Measurements from ENCODE around the gene ITGBL1. TPM values are rescaled to one million over a fixed set of nuclear protein-coding genes. Genes with fewer than 3 reads are reported as not detected.

Gene ITGBL1
- total RNA-seq, 4 donors from 2014 or later: 0.27 to 2.6 (median 0.83) TPM; not detected in 1

- no peak overlapping the region for H3K4me3 ChIP-seq
- no peak overlapping the region for H3K27ac ChIP-seq
- TF ChIP-seq, protein P1, sequence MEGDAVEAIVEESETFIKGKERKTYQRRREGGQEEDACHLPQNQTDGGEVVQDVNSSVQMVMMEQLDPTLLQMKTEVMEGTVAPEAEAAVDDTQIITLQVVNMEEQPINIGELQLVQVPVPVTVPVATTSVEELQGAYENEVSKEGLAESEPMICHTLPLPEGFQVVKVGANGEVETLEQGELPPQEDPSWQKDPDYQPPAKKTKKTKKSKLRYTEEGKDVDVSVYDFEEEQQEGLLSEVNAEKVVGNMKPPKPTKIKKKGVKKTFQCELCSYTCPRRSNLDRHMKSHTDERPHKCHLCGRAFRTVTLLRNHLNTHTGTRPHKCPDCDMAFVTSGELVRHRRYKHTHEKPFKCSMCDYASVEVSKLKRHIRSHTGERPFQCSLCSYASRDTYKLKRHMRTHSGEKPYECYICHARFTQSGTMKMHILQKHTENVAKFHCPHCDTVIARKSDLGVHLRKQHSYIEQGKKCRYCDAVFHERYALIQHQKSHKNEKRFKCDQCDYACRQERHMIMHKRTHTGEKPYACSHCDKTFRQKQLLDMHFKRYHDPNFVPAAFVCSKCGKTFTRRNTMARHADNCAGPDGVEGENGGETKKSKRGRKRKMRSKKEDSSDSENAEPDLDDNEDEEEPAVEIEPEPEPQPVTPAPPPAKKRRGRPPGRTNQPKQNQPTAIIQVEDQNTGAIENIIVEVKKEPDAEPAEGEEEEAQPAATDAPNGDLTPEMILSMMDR (IDR thresholded peaks at IDR 0.05): no peak
- no peak for TF ChIP-seq POLR2A (IDR thresholded peaks at IDR 0.05)
- no peak for DNase-seq
- H3K4me1 ChIP-seq: no peaks in the 10 kb centered on the region
- no peaks in the 10 kb centered on the region for H3K9me3 ChIP-seq
- H3K36me3 ChIP-seq: no peaks in the 10 kb centered on the region
- H3K27me3 ChIP-seq: no peaks in the 10 kb centered on the region
Measured at GRCh38 chr13:101567841-101568240, 115.4 kb downstream of the ITGBL1 start.

DNA sequence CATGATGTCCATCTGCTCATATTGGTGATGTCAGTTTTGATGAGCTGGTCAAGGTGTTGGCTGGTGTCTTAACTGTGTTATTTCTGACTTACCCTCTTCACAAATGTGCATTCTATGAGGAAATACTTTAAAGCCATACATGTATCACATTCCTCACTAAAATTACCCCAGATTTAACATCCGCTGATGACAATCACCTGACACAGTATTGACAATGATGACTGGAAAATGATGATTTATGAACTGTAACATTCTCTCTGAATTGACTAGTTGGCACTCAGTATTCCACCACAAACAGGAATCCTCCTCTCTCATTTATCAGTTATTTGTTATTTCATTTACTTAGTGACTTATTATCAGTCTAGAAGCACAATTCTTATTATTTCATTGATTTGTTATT, 117.3 kb downstream of the ITGBL1 start:
- Histone ChIP-seq H3K4me1 (no peaks in the 10 kb centered on the region), H3K27me3 (no peaks in the 10 kb centered on the region), H3K36me3 (no peaks in the 10 kb centered on the region), H3K4me3 (no peak overlapping the region), H3K27ac (no peak overlapping the region), H3K9me3 (no peaks in the 10 kb centered on the region)
- TF ChIP-seq, protein P1 (IDR thresholded peaks at IDR 0.05): no peak
- TF ChIP-seq POLR2A (IDR thresholded peaks at IDR 0.05): no peak
- DNase-seq: no peak

DNA sequence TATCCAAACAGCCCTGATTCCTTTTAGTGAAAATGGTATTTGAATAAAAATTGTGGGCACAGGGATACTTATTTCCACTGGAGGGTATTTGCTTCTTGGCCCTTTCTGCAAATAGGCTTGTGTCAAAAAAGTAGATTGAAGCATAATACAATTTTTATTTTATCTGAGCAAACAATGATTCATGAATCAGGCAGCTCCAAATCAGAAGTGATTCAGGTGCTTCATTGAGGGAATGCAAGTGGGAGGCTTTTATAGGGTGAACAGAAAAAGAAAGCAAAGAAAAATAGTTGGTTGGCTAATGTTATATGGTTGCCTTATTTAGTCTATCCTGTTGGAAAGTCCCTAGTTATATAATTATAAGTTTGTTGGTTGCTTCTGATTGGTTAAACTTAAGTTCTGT, 117.9 kb downstream of the ITGBL1 start:
- no peaks in the 10 kb centered on the region for H3K4me1 ChIP-seq
- H3K27me3 ChIP-seq: no peaks in the 10 kb centered on the region
- no peak for DNase-seq
- H3K36me3 ChIP-seq: no peaks in the 10 kb centered on the region
- no peak overlapping the region for H3K4me3 ChIP-seq
- no peaks in the 10 kb centered on the region for H3K9me3 ChIP-seq
- no peak for TF ChIP-seq POLR2A (IDR thresholded peaks at IDR 0.05)
- TF ChIP-seq, protein P1 (IDR thresholded peaks at IDR 0.05): no peak
- H3K27ac ChIP-seq: no peak overlapping the region

DNA sequence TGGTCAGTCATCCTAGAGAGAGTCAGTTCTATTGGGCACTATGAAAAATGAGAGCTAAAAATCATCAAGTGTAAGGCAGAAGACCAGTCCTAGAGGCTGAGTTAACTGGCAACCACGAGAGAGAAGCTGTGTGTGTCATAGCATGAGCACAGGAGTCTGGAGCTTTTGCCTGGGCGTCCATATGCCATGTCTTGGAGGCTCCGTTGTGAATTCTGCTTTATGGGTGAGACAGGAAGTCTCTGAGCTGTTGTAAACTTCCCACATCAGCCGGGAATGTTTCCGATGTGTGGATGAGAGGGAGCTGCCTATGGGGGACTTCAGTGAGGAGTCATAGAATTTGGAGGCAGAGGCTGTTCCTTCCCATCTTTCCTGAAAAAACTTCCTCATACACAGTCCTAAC, 120.0 kb downstream of the ITGBL1 start:
- no peaks in the 10 kb centered on the region for H3K36me3 ChIP-seq
- H3K4me1 ChIP-seq: no peaks in the 10 kb centered on the region
- no peak for TF ChIP-seq POLR2A (IDR thresholded peaks at IDR 0.05)
- TF ChIP-seq, protein P1 (IDR thresholded peaks at IDR 0.05): no peak
- no peak for DNase-seq
- H3K4me3 ChIP-seq: no peak overlapping the region
- no peaks in the 10 kb centered on the region for H3K9me3 ChIP-seq
- no peak overlapping the region for H3K27ac ChIP-seq
- H3K27me3 ChIP-seq: no peaks in the 10 kb centered on the region

GRCh38 chr13:101575581-101575980, 123.1 kb downstream of the ITGBL1 start:
- no peaks in the 10 kb centered on the region for H3K4me1 ChIP-seq
- TF ChIP-seq POLR2A (IDR thresholded peaks at IDR 0.05): no peak
- H3K36me3 ChIP-seq: no peaks in the 10 kb centered on the region
- no peak for DNase-seq
- H3K4me3 ChIP-seq: no peak overlapping the region
- no peaks in the 10 kb centered on the region for H3K9me3 ChIP-seq
- H3K27ac ChIP-seq: no peak overlapping the region
- H3K27me3 ChIP-seq: no peaks in the 10 kb centered on the region

DNA sequence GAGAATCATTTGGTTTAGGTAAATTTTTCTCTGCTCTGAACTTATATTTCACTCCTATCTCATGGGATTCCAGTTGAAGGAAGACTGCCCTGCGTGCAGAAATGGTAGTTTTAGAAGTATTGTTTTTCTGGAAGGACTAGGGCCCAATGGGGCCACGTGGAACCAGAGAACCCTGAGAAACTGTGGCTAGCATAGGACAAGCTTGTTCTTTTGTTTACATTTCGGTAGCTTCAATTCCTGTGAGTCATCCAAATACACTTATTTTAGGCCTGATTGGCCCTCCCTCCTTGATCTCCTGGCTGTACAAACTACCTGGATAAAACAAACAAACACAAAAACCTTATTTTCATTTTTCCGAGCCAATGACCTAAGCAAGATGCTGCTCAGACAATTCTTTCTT, 124.0 kb downstream of the ITGBL1 start:
- Histone ChIP-seq H3K27ac (no peak overlapping the region), H3K36me3 (no peaks in the 10 kb centered on the region), H3K9me3 (no peaks in the 10 kb centered on the region), H3K4me1 (no peaks in the 10 kb centered on the region), H3K4me3 (no peak overlapping the region), H3K27me3 (no peaks in the 10 kb centered on the region)
- TF ChIP-seq POLR2A (IDR thresholded peaks at IDR 0.05): no peak
- TF ChIP-seq, protein P1 (IDR thresholded peaks at IDR 0.05): no peak
- DNase-seq: no peak

Measured in Peyer's patch (tissue), 4 donors.